Vagina (tissue), 2 donors: ENCODE measurements around the gene KLHDC7B. TPM values are rescaled to one million over a fixed set of nuclear protein-coding genes. Genes with fewer than 3 reads are reported as not detected.

Experiments
- DNase-seq, 2 donors: peaks; one replicate each; pipeline ENCODE4 v3.0.0-alpha.2; 2017; ENCODE audit errors: extremely low spot score in 2 of 2
- H3K27ac ChIP-seq: fragments of 200-600 bp; sonication (generic); one replicate; pipeline ENCODE4 v1.5.1; 2019
- H3K27me3 ChIP-seq: fragments of 200-600 bp; sonication (generic); one replicate; pipeline ENCODE4 v1.5.1; 2019
- H3K36me3 ChIP-seq, 2 donors: fragments of 200-600 bp; sonication (generic); one replicate each; pipeline ENCODE4 v1.5.1; 2017 to 2019
- H3K4me1 ChIP-seq: fragments of 200-600 bp; sonication (generic); one replicate; pipeline ENCODE4 v1.5.1; 2019
- H3K4me3 ChIP-seq, 2 donors: fragments of 200-600 bp; sonication (generic); 1 replicate in 1 of 2; 2 replicates in 1 of 2; pipeline ENCODE4 v1.5.1; 2016 to 2019
- H3K9me3 ChIP-seq: fragments of 200-600 bp; sonication (generic); one replicate; pipeline ENCODE4 v1.5.1; 2019
- CTCF ChIP-seq, 3 experiments: fragments of 450-650 bp in 2 of 3; fragments of 200-600 bp in 1 of 3; sonication (generic) in 1 of 3; IDR thresholded peaks; one replicate each; pipeline ENCODE4 v1.5.1; 2017 to 2019; ENCODE audit warnings: antibody characterized with exemption in 3 of 3, mild to moderate bottlenecking in 2 of 3, moderate library complexity in 2 of 3
- POLR2A ChIP-seq, 2 donors: fragments of 450-650 bp; IDR thresholded peaks; one replicate each; pipeline ENCODE4 v1.6.1; 2017; ENCODE audit warnings: antibody characterized with exemption in 2 of 2, mild to moderate bottlenecking in 2 of 2, moderate library complexity in 2 of 2
- POLR2AphosphoS5 ChIP-seq, 2 donors: sonication (generic); formaldehyde crosslinking; IDR thresholded peaks; one replicate each; pipeline ENCODE4 v1.9.0; 2017; ENCODE audit warnings: antibody characterized with exemption in 2 of 2, mild to moderate bottlenecking in 2 of 2, low read depth in 1 of 2; ENCODE audit not compliant: insufficient read depth in 1 of 2
- intact Hi-C: fragments of 100-400 bp; cut with DNase I; formaldehyde crosslinking; loops from one replicate; pipeline ENCODE4 v1.15.1; 2023
- total RNA-seq: library from RNA; depleted of rRNA; stranded (reverse); fragments of >200 nt; gene quantifications from one replicate; pipeline ENCODE4 v1.2.3, GENCODE V29; 2016

KLHDC7B gene
- total RNA-seq, 1 donor from 2014 or later: 0.49 TPM

- Histone ChIP-seq H3K4me1 (peaks cover 48% of the 10 kb centered on the region), H3K36me3 (no peaks in the 10 kb centered on the region), H3K27me3 (no peaks in the 10 kb centered on the region), H3K9me3 (no peaks in the 10 kb centered on the region), H3K27ac (peak within 1 kb of the TSS; percentile 96), H3K4me3 (peak within 1 kb of the TSS; percentile 58 to 60)
- TF ChIP-seq POLR2AphosphoS5 (IDR thresholded peaks at IDR 0.05; ENCODE audit: insufficient read depth in 1 of 2, low read depth in 1 of 2) (peak in 1 of 2 donors; percentile 7), POLR2A (IDR thresholded peaks at IDR 0.05) (peak in 1 of 2 donors; percentile 48), CTCF (IDR thresholded peaks at IDR 0.05) (no peak)
- no peak for DNase-seq
- intact Hi-C loops: loop anchor here (5.0 to 10.0 kb wide), 2 partner anchors 52 to 265 kb away; partner anchors contain the start of genes CHKB and MAPK12
Measured at GRCh38 chr22:50529897-50530579, 15.7 kb upstream of the KLHDC7B start, which contains the start of gene TYMP. Gene TYMP (minus strand): TSS chr22:50530012. CDS start chr22:50529709, 303 bp downstream.

GRCh38 chr22:50530580-50530876, 15.2 kb upstream of the KLHDC7B start:
- no peak for DNase-seq
- H3K27me3 ChIP-seq: no peaks in the 10 kb centered on the region
- no peaks in the 10 kb centered on the region for H3K36me3 ChIP-seq
- H3K9me3 ChIP-seq: no peaks in the 10 kb centered on the region
- intact Hi-C loops: no loop called here
- TF ChIP-seq POLR2AphosphoS5 (IDR thresholded peaks at IDR 0.05; ENCODE audit: insufficient read depth in 1 of 2, low read depth in 1 of 2) (peak in 1 of 2 donors; percentile 79), CTCF (IDR thresholded peaks at IDR 0.05) (no peak)
- peak overlapping the region; percentile 96 for H3K27ac ChIP-seq
- peaks cover 47% of the 10 kb centered on the region for H3K4me1 ChIP-seq
- peak overlapping the region; percentile 58 to 60 for H3K4me3 ChIP-seq

GRCh38 chr22:50530877-50531545, 14.7 kb upstream of the KLHDC7B start:
- intact Hi-C loops: no loop called here
- Histone ChIP-seq H3K4me1 (peaks cover 47% of the 10 kb centered on the region), H3K36me3 (no peaks in the 10 kb centered on the region), H3K4me3 (peak overlapping the region; percentile 58 to 60), H3K27me3 (no peaks in the 10 kb centered on the region), H3K27ac (peak overlapping the region; percentile 96), H3K9me3 (no peaks in the 10 kb centered on the region)
- peak in 1 of 2 donors; percentile 93 for DNase-seq
- TF ChIP-seq CTCF (IDR thresholded peaks at IDR 0.05): no peak
- TF ChIP-seq POLR2A (IDR thresholded peaks at IDR 0.05): peak in 1 of 2 donors; percentile 83
- TF ChIP-seq POLR2AphosphoS5 (IDR thresholded peaks at IDR 0.05; ENCODE audit: insufficient read depth in 1 of 2, low read depth in 1 of 2): peak in 1 of 2 donors; percentile 87

GRCh38 chr22:50531546-50531961, 14.1 kb upstream of the KLHDC7B start:
- DNase-seq: peak in 1 of 2 donors; percentile 87
- Histone ChIP-seq H3K36me3 (no peaks in the 10 kb centered on the region), H3K4me3 (peak overlapping the region; percentile 58 to 60), H3K27ac (peak overlapping the region; percentile 96), H3K9me3 (no peaks in the 10 kb centered on the region), H3K27me3 (no peaks in the 10 kb centered on the region), H3K4me1 (peaks cover 45% of the 10 kb centered on the region)
- TF ChIP-seq CTCF (IDR thresholded peaks at IDR 0.05) (no peak), POLR2AphosphoS5 (IDR thresholded peaks at IDR 0.05; ENCODE audit: insufficient read depth in 1 of 2, low read depth in 1 of 2) (no peak), POLR2A (IDR thresholded peaks at IDR 0.05) (no peak)
- intact Hi-C loops: no loop called here
